ENCODE results near the gene DLG3.

DNA sequence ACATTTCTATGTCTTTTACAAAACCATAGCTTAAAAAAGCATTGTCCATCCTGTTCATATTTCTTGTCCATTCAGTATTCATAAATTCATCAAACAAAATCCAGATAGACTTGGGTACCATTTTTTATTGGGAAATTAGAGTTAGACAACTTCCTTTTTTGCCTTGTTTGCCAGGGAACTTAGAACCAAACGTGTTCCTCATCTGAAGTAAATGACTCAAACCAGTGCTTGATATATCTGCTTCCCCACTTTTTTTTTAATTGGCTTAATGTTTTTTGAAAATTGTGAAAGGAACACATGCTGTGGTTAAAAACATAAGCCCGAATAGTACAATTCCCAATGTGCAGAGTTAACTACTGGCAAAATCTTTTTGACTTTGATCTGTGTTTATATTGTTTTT is 44.2 kb downstream of the DLG3 start:
- TF ChIP-seq, protein P1, sequence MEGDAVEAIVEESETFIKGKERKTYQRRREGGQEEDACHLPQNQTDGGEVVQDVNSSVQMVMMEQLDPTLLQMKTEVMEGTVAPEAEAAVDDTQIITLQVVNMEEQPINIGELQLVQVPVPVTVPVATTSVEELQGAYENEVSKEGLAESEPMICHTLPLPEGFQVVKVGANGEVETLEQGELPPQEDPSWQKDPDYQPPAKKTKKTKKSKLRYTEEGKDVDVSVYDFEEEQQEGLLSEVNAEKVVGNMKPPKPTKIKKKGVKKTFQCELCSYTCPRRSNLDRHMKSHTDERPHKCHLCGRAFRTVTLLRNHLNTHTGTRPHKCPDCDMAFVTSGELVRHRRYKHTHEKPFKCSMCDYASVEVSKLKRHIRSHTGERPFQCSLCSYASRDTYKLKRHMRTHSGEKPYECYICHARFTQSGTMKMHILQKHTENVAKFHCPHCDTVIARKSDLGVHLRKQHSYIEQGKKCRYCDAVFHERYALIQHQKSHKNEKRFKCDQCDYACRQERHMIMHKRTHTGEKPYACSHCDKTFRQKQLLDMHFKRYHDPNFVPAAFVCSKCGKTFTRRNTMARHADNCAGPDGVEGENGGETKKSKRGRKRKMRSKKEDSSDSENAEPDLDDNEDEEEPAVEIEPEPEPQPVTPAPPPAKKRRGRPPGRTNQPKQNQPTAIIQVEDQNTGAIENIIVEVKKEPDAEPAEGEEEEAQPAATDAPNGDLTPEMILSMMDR (IDR thresholded peaks at IDR 0.05; ENCODE audit: low read depth, low read length, missing input control), result no peak
- TF ChIP-seq TAF1 (conservative IDR thresholded peaks at IDR 0.05), result no peak
- TF ChIP-seq HNF4G (IDR thresholded peaks at IDR 0.05), result no peak
- TF ChIP-seq YY1 (IDR thresholded peaks at IDR 0.05), result no peak
- TF ChIP-seq, protein P2, sequence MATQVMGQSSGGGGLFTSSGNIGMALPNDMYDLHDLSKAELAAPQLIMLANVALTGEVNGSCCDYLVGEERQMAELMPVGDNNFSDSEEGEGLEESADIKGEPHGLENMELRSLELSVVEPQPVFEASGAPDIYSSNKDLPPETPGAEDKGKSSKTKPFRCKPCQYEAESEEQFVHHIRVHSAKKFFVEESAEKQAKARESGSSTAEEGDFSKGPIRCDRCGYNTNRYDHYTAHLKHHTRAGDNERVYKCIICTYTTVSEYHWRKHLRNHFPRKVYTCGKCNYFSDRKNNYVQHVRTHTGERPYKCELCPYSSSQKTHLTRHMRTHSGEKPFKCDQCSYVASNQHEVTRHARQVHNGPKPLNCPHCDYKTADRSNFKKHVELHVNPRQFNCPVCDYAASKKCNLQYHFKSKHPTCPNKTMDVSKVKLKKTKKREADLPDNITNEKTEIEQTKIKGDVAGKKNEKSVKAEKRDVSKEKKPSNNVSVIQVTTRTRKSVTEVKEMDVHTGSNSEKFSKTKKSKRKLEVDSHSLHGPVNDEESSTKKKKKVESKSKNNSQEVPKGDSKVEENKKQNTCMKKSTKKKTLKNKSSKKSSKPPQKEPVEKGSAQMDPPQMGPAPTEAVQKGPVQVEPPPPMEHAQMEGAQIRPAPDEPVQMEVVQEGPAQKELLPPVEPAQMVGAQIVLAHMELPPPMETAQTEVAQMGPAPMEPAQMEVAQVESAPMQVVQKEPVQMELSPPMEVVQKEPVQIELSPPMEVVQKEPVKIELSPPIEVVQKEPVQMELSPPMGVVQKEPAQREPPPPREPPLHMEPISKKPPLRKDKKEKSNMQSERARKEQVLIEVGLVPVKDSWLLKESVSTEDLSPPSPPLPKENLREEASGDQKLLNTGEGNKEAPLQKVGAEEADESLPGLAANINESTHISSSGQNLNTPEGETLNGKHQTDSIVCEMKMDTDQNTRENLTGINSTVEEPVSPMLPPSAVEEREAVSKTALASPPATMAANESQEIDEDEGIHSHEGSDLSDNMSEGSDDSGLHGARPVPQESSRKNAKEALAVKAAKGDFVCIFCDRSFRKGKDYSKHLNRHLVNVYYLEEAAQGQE (IDR thresholded peaks at IDR 0.05), result no peak
- TF ChIP-seq MAX (IDR thresholded peaks at IDR 0.05), result no peak
- TF ChIP-seq GABPA (IDR thresholded peaks at IDR 0.05 in 1 of 2, conservative IDR thresholded peaks at IDR 0.05 in 1 of 2), result no peak
